NCI-H2107 (cell line): Measurements from ENCODE around the gene TXN2.
"Not testable (repeated sequence)": the region's sequence is repeated elsewhere in the genome, so short reads cannot be mapped to it uniquely, and the experiment has no call there.

Experiments
- DNase-seq: peaks from one replicate; lab custom pipeline; 2025; lab: John Stamatoyannopoulos, UW

TXN2 gene

GRCh38 chr22:36481393-36482168, at the start of gene TXN2:
TSS of gene TXN2 (minus strand) at chr22:36481640. CDS start at chr22:36480837, 803 bp downstream.
- DNase-seq = peak; percentile 85

DNA sequence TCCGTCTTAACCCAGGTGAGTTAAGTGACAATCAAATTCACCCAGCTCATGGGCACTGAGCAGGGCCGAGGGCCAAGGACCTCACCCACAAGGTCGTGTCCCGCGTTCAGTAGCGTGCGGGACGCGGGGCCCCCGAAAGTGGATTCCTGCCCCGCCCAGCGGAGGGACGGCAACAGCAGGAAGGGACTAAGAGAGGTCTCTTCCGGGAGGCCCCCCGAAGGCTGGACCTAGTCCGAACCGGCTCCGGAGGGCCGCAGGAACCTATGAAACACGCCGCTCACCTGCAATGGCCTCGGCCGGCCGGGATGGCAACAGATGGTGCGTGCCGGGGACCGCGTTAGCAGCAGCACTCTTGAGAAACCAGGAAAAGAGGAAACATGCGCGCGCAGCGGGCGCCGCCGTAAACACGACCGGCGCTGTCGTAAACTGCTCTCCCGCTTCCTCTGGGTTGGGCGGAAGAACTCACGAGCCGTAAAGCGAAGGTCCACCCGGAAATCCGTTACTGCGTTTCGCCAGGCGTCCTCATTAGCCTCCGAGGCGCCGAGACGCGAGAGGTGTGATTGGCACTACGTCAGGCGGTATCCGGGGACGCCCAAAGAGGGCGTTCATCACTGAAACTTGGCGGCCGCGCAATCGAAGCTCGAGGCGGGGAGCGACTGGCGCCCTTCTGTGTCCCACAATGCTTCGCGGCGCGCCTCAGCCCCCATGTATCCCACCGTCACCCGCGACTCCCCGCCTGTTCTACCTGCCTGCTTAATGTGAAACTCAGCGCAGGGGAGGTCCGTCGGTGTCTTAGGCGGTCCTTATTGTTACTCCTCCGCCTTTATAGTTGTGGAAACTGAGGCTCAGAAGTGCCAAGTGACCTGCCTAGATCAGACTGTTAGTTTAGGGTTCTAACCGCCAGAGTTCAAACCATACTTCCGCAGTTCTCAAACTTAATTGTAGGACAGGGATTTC, 47.6 kb upstream of the TXN2 start, which contains the start of gene EIF3D:
TSS of gene EIF3D (minus strand) at position 372 of the 957 bp plus-strand sequence. CDS start 3,045 bp downstream, outside the sequence.
- DNase-seq = peak; percentile 90

DNA sequence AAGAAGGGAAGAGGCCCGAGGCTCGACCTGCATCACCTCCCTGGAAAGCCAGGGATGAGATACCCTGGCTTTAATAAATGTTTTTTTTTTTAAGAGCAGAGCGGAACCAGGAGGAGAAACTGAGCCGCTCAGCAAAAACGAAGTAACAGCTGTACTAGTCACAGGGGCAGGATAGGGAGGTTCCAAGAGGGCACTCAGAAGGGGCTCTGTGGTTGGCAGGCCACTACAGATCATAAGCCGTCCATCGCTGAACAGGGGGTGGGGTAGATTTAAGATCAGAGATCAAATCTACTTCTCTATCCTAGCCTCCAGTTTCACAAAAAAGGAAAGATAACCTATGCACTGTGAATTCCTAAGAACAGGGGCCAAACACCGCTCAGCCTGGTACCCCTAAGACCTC, 46.9 kb upstream of the TXN2 start:
- no peak for DNase-seq

DNA sequence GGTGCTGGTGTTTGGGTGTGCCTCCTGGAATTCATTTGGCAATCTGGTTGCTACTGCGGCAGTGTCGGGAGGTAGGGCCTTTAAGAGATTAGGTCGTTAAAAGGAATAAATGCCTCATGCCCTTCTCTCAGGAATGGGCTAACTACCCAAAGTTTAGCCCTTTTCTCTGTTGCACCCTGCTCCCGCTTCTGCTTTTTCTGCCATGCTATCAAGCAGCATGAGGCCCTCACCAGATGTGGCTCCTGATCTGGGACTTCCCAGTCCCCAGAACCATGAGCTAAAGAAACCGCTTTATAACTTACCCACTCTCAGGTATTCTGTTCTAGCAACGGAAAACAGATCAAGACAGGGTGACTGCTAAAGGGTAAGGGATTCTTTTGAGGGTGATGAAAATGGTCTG, 41.2 kb upstream of the TXN2 start:
- DNase-seq = no peak

DNA sequence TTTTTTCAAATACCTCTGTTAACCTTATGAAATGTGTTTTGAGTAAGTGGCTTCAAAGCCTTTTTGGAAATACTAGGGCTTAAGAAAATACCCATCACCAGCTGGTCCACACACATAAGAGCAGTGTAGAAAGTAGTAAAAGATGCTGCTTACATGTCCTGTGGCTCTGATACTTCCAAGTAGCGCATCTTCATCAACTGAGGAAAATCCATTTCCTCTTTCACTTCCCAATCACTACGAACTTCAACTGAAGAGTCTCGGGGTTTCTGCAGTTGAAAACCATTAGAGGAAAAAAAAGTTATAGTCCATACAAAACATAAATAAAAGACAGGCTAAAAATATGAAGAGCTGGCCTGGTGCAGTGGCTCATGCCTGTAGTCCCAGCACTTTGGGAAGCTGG, 39.0 kb upstream of the TXN2 start:
- no peak for DNase-seq

GRCh38 chr22:36519906-36520305, 38.5 kb upstream of the TXN2 start:
- not testable (repeated sequence) for DNase-seq

GRCh38 chr22:36514766-36515165, 33.3 kb upstream of the TXN2 start:
- DNase-seq = no peak

DNA sequence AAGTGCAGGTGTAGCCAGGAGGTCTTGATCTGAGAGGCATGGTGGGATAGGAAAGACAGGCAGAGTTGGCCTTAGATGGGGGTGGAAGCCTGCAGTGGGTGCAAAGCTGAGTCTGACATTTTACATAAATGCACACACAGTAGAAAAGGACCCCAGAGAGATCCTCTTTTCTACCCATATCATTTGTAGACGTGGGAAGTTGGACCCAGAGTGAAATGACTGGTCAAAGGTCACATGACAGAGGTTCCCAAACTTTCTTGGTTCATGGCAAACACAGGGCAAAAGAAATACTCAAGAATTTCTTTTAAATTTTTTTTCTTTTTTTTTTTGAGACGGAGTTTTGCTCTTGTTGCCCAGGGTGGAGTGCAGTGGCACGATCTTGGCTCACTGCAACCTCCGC, 31.6 kb upstream of the TXN2 start:
- no peak for DNase-seq

DNA sequence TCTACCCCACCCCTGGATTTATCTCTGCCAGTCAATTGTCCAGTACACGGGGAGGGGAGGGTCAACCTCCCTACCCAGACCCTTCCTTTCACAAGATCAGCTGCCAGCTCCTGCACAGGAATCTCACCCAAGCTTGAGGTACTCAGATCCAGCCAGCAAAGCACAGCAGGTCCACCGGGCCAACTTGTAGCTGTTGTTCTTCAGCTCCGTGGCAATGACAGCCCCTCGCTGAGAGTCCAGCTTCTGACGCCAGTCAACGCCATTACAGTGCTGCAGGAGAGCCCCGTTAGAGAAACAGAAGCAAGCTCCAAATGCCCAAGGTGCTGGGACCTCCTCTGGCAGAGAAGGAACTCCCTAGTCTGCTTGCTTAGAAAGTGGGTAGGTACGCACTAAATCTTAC, 30.9 kb upstream of the TXN2 start:
- no peak for DNase-seq

- DNase-seq = no peak
Measured at GRCh38 chr22:36510966-36511881, 29.8 kb upstream of the TXN2 start.

DNA sequence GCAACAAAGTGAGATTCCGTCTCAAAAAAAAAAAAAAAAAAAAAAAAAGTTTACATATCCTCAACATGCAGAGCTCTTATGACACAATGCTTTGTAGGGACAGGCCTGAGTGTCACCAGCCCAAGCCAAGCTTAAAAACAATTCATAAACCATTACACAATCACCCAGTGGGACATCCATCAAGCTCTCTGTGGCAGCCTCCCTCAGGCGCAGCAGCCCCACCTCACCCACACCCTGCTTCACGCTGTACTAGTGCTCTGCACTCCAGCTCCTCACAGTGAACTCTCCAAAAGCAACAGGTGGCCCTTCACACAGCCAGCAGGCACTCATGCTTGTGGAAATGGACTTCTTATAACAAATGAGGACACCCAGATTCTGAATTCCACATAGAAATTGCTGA, 28.9 kb upstream of the TXN2 start:
- no peak for DNase-seq

- no peak for DNase-seq
Measured at GRCh38 chr22:36507518-36508010, 26.1 kb upstream of the TXN2 start.

- DNase-seq = peak; percentile 87
Measured at GRCh38 chr22:36506637-36507517, 25.4 kb upstream of the TXN2 start, which contains the start of gene FOXRED2. TSS of gene FOXRED2 (minus strand) at chr22:36507040. CDS start at chr22:36506422, 618 bp downstream.

GRCh38 chr22:36505998-36506635, 24.7 kb upstream of the TXN2 start:
- DNase-seq = no peak

- no peak for DNase-seq
Measured at GRCh38 chr22:36497910-36498665, 16.6 kb upstream of the TXN2 start.

DNA sequence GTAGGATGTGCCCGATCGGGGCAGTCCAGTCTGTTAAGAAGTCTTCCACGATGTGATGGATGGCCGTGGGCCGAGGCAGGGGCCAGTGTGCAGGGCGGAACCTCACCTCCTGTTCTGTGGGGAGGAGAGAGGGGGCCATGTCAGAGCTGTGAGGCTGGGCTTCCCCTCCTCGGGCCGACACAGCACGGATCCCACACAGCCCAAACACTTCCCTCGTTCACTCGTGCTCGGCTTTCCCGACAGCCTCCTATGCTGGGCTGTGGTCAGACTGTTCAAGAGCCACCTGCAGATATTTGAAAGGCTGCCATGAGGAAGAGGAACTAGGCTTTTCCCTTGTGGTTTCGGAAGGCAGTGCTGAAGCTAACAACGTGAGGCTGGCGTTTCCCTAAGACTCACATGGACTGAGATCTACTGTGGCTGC, 12.3 kb upstream of the TXN2 start:
- no peak for DNase-seq

DNA sequence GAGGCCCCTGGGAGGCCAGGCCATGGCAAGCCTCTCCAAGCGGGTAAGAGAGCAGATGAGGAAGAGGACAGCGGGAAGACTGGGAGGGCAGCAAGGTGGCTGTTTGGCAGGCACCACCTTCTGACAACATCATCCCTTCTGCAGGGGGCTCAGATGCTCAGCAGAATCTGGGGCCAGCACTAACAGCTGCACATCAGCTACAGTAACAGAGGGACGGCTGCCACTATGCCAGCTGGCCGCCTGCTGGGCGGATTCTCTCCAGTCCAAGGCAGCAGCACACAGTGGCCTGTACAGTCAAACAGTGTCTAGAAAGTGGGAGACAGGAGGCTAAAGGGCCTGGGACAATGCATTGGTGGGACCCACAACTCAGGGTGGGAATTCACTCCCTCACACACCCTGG, 10.7 kb upstream of the TXN2 start:
- no peak for DNase-seq

DNA sequence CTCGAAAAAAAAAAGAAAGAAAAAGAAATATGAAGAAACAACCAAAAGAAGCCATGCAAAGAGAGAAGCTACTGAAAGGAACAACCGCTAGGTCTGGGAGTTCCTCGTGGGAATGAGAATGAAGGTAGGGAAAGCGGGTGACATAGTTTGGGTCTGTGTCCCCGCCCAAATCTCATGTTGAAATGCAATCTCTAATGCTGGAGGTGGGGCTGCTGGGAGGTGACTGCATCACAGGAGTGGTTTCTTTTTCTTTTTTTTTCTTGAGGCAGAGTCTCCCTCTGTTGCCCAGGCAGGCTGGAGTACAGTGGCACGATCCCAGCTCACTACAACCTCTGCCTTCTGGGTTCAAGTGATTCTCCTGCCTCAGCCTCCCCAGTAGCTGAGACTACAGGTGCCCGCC, 9.7 kb upstream of the TXN2 start:
- DNase-seq = no peak
